Measurements from ENCODE around the gene DCAF4L1.
A peak's percentile ranks its signal among the peaks of the same experiment; 100 is the strongest.

Gene DCAF4L1

GRCh38 chr4:41981456-41981855, at the start of gene DCAF4L1:
Gene DCAF4L1 (plus strand): TSS chr4:41981756. CDS start chr4:41981793, 37 bp downstream.
- DNase-seq: no peak

GRCh38 chr4:41932988-41933387, 48.6 kb upstream of the DCAF4L1 start:
- no peak for DNase-seq

GRCh38 chr4:41933997-41934503, 47.5 kb upstream of the DCAF4L1 start:
- DNase-seq: peak; percentile 97

GRCh38 chr4:41934514-41934900, 47.0 kb upstream of the DCAF4L1 start:
- DNase-seq: peak; percentile 77

GRCh38 chr4:41934901-41935651, 46.5 kb upstream of the DCAF4L1 start, which contains the start of gene TMEM33:
Gene TMEM33 (plus strand): TSS chr4:41935429. CDS start chr4:41935485, 56 bp downstream.
- peak; percentile 81 for DNase-seq

GRCh38 chr4:41935652-41936021, 45.9 kb upstream of the DCAF4L1 start:
- no peak for DNase-seq

- DNase-seq: peak; percentile 81
These were observed 42.4 kb upstream of the DCAF4L1 start for GRCh38 chr4:41939016-41939626.

- no peak for DNase-seq
These were observed 40.7 kb upstream of the DCAF4L1 start for GRCh38 chr4:41940834-41941233.

- no peak for DNase-seq
These were observed 38.0 kb upstream of the DCAF4L1 start for GRCh38 chr4:41943506-41943905.

- no peak for DNase-seq
These were observed 37.5 kb upstream of the DCAF4L1 start for GRCh38 chr4:41944089-41944488.

- DNase-seq: no peak
These were observed 32.0 kb upstream of the DCAF4L1 start for GRCh38 chr4:41949531-41949930.

- peak; percentile 6 for DNase-seq
These were observed 23.9 kb upstream of the DCAF4L1 start for GRCh38 chr4:41957634-41958033.

- DNase-seq: peak; percentile 6
These were observed 18.5 kb upstream of the DCAF4L1 start for GRCh38 chr4:41963105-41963504.

GRCh38 chr4:41964401-41964800, 17.2 kb upstream of the DCAF4L1 start:
- DNase-seq: no peak

- DNase-seq: no peak
These were observed 14.2 kb upstream of the DCAF4L1 start for GRCh38 chr4:41967392-41967791.

GRCh38 chr4:41969671-41970070, 11.9 kb upstream of the DCAF4L1 start:
- peak; percentile 37 for DNase-seq

GRCh38 chr4:41975341-41975740, 6.2 kb upstream of the DCAF4L1 start:
- DNase-seq: no peak

GRCh38 chr4:41976775-41977516, 4.6 kb upstream of the DCAF4L1 start:
- no peak for DNase-seq

- peak; percentile 71 for DNase-seq
These were observed 3.8 kb upstream of the DCAF4L1 start for GRCh38 chr4:41977709-41978108.

GRCh38 chr4:41982716-41983115, 1.2 kb downstream of the DCAF4L1 start:
- DNase-seq: no peak

- no peak for DNase-seq
These were observed 3.6 kb downstream of the DCAF4L1 start for GRCh38 chr4:41985151-41985550.

- DNase-seq: no peak
These were observed 8.4 kb downstream of the DCAF4L1 start for GRCh38 chr4:41989994-41990364.

GRCh38 chr4:41990365-41991111, 9.0 kb downstream of the DCAF4L1 start, which contains the start of gene SLC30A9:
Gene SLC30A9 (plus strand): TSS chr4:41990530. CDS start chr4:41990652, 122 bp downstream.
- DNase-seq: peak; percentile 91
